HG02588 (cell line): ENCODE data around the gene UNC5B.

Experiments
- ATAC-seq: cut with Tn5 transposase; IDR thresholded peaks from one replicate; pipeline ENCODE4 v1.9.1; 2021; ENCODE audit warnings: mild to moderate bottlenecking, moderate library complexity; ENCODE audit not compliant: unreplicated experiment

Gene UNC5B

GRCh38 chr10:71336632-71337031, 124.3 kb downstream of the UNC5B start:
- no peak for ATAC-seq

- ATAC-seq = no peak
Observed at GRCh38 chr10:71337219-71337701, 124.9 kb downstream of the UNC5B start.

GRCh38 chr10:71338728-71339495, 126.5 kb downstream of the UNC5B start:
- no peak for ATAC-seq

- no peak for ATAC-seq
Observed at GRCh38 chr10:71339796-71340589, 127.6 kb downstream of the UNC5B start.

GRCh38 chr10:71342573-71343391, 130.4 kb downstream of the UNC5B start:
- ATAC-seq = no peak

- ATAC-seq = no peak
Observed at GRCh38 chr10:71343392-71343773, 131.0 kb downstream of the UNC5B start.

GRCh38 chr10:71344154-71344925, 132.0 kb downstream of the UNC5B start:
- no peak for ATAC-seq

GRCh38 chr10:71344993-71345480, 132.7 kb downstream of the UNC5B start:
- ATAC-seq = no peak

- no peak for ATAC-seq
Observed at GRCh38 chr10:71345694-71346093, 133.3 kb downstream of the UNC5B start.

GRCh38 chr10:71346731-71347130, 134.4 kb downstream of the UNC5B start:
- no peak for ATAC-seq

- no peak for ATAC-seq
Observed at GRCh38 chr10:71347587-71348395, 135.4 kb downstream of the UNC5B start.

GRCh38 chr10:71348850-71349249, 136.5 kb downstream of the UNC5B start:
- ATAC-seq = no peak

- no peak for ATAC-seq
Observed at GRCh38 chr10:71349406-71349805, 137.0 kb downstream of the UNC5B start.

GRCh38 chr10:71351087-71351486, 138.7 kb downstream of the UNC5B start:
- no peak for ATAC-seq

- ATAC-seq = no peak
Observed at GRCh38 chr10:71351628-71352319, 139.4 kb downstream of the UNC5B start.
